HEK293T (cell line): ENCODE measurements around the gene SUSD5.

Source experiments
- BHLHE40 ChIP-seq: fragments of 450-650 bp; IDR thresholded peaks from 2 replicates; pipeline ENCODE4 v1.6.1; 2016; ENCODE audit warnings: mild to moderate bottlenecking, moderate library complexity, borderline replicate concordance
- CTBP1 ChIP-seq: fragments of 450-650 bp; IDR thresholded peaks from 2 replicates; pipeline ENCODE4 v1.6.1; 2016; ENCODE audit warnings: borderline replicate concordance
- FOXM1 ChIP-seq: fragments of 450-650 bp; IDR thresholded peaks from 2 replicates; pipeline ENCODE4 v1.6.1; 2017; ENCODE audit warnings: mild to moderate bottlenecking, borderline replicate concordance
- HDGF ChIP-seq: fragments of 450-650 bp; IDR thresholded peaks from 2 replicates; pipeline ENCODE4 v1.6.1; 2017; ENCODE audit warnings: antibody characterized with exemption, borderline replicate concordance
- LEF1 ChIP-seq: fragments of 450-650 bp; IDR thresholded peaks from 2 replicates; pipeline ENCODE4 v1.6.1; 2017; ENCODE audit warnings: mild to moderate bottlenecking, borderline replicate concordance
- SP1 ChIP-seq: fragments of 450-650 bp; IDR thresholded peaks from 2 replicates; pipeline ENCODE4 v1.6.1; 2017
- SUZ12 ChIP-seq: fragments of 450-650 bp; IDR thresholded peaks from 2 replicates; pipeline ENCODE4 v1.6.1; 2016; ENCODE audit warnings: mild to moderate bottlenecking
- TARDBP ChIP-seq: fragments of 450-650 bp; IDR thresholded peaks from 2 replicates; pipeline ENCODE4 v1.6.1; 2016

DNA sequence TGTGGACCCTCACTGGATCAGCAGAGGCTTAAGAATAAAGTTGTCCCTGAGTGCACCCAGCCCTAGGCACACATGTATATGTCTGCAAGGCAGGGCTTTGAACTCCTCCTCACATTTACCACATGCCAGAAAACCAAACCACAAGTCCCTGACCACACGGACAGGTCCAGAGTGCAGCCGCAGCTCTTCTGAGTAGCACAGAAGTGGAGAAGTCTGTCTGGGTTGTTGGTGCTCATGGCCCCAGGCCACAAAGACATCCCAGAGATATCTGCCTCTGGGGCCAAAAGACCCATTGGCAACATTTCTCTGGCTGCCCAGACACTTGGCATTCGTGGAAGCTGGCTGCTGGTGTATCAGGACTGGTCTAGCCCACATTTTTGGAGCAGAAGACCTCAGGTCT, 17.4 kb downstream of the SUSD5 start:
- no peak for TF ChIP-seq SP1
- no peak for TF ChIP-seq HDGF
- no peak for TF ChIP-seq LEF1
- TF ChIP-seq FOXM1: no peak
- TF ChIP-seq TARDBP: no peak
- TF ChIP-seq SUZ12: no peak
- no peak for TF ChIP-seq BHLHE40
- no peak for TF ChIP-seq CTBP1
